Psoas muscle (tissue), 8 donors: Measurements from ENCODE around the gene RHBDL3. TPM values are rescaled to one million over a fixed set of nuclear protein-coding genes. Genes with fewer than 3 reads are reported as not detected.

Source experiments
- ATAC-seq, 4 donors: fragments of 200-7000 bp; cut with Tn5 transposase; one replicate each; pipeline ENCODE4 v1.9.1; 2020; ENCODE audit warnings: moderate library complexity in 3 of 4, mild to moderate bottlenecking in 2 of 4
- DNase-seq, 2 donors: peaks; one replicate each; pipeline ENCODE4 v3.0.0-alpha.2; 2020
- H3K27ac ChIP-seq: fragments of 200-600 bp; one replicate; pipeline ENCODE4 v1.8.0; 2022
- H3K27me3 ChIP-seq, 3 donors: fragments of 200-600 bp in 1 of 3; one replicate each; pipeline versions ENCODE4 v1.6.1 to v1.8.0; 2013 to 2022; ENCODE audit warnings: low read length in 2 of 3, mild to moderate bottlenecking in 2 of 3, moderate library complexity in 1 of 3; ENCODE audit not compliant: insufficient read depth in 3 of 3
- H3K36me3 ChIP-seq, 2 donors: fragments of 200-600 bp in 1 of 2; one replicate each; pipeline versions ENCODE4 v1.6.1 to v1.8.0; 2013 to 2022; ENCODE audit warnings: low read depth in 1 of 2, mild to moderate bottlenecking in 1 of 2, moderate library complexity in 1 of 2; ENCODE audit not compliant: insufficient read depth in 1 of 2
- H3K4me1 ChIP-seq: fragments of 200-600 bp; one replicate; pipeline ENCODE4 v1.8.0; 2022
- H3K4me3 ChIP-seq: fragments of 200-600 bp; one replicate; pipeline ENCODE4 v1.8.0; 2022; ENCODE audit warnings: mild to moderate bottlenecking
- H3K9me3 ChIP-seq: fragments of 200-600 bp; one replicate; pipeline ENCODE4 v1.8.0; 2022
- CTCF ChIP-seq: fragments of 200-600 bp; IDR thresholded peaks from one replicate; pipeline ENCODE4 v1.8.0; 2022; ENCODE audit warnings: antibody characterized with exemption
- WGBS, 3 donors: extraction: QIAGEN DNeasy Blood & Tissue Kit; methylation state at CpG; one replicate each; pipeline versions ENCODE4 v1.1.6 to v1.1.7; 2013; 5-methylcytosine and 5-hydroxymethylcytosine counted together
- intact Hi-C, 2 donors: fragments of 100-400 bp; cut with DNase I; formaldehyde crosslinking; loops; one replicate each; pipeline versions ENCODE4 v1.11.0 to v1.14.2; 2022
- polyA plus RNA-seq, 3 donors: library from polyadenylated mRNA; stranded (reverse); fragments of 200-250 nt; gene quantifications; one replicate each; pipeline ENCODE4 v1.2.3, GENCODE V29; 2013
- total RNA-seq, 4 donors: library from RNA; stranded (reverse); fragmentation: NEBNext Ultra II Directional in 2 of 4; extraction: Animal tissue kit (Norgen Biotek cat#: 25700) in 2 of 4; gene quantifications; one replicate each; pipeline versions ENCODE4 v1.2.1 to v1.2.4, GENCODE V29; 2021 to 2023
- donor health status: healthy with polysubstance abuse.
- donor health status: DM: no; HTN: no; CAD: no; lungs with moderate emphysema.
- donor health status: Bipolar disorder and iron deficiency.
- donor health status: healthy.
- donor health status: DM: yes; HTN: yes; CAD: no.
- donor health status: DM: no; HTN: no; CAD: no.
- donor health status: DM: no; HTN: no; CAD: no.
- donor health status: DM: yes; HTN: yes; CAD: no.

Gene RHBDL3
- total and polyA plus RNA-seq, 7 donors, result 0.04 to 0.19 (median 0.12) TPM; not detected in 1

DNA sequence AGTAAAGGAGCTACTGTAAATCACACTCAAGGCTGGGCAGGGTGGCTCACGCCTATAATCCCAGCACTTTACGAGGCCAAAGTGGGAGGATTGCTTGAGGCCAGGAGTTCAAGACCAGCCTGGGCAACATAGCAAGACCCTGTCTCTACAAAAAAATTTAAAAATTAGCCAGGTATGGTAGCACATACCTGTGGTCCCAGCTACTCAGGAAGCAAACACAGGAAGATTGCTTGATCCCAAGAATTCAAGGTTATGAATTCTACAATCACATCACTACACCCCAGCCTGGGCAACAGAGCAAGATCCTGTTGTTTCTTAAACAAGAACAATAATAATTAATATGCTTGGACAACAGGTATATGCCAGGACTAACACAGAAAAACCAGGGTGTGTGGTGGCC lies 13.2 kb downstream of the RHBDL3 start:
- 95 to 100% (median 96%) methylated on average over 2 of the region's 2 CpGs for WGBS, 3 donors

GRCh38 chr17:32279891-32280716 lies 14.5 kb downstream of the RHBDL3 start:
- no peak overlapping the region for H3K27ac ChIP-seq
- H3K27me3 ChIP-seq, result no peaks in the 10 kb centered on the region
- ATAC-seq (no peak), DNase-seq (no peak)
- TF ChIP-seq CTCF, result no peak
- H3K4me1 ChIP-seq, result no peaks in the 10 kb centered on the region
- intact Hi-C loops, result loop anchor here in 1 of 2 donors (5.0 kb wide), 1 partner anchor 32 kb away; no protein-coding TSS in a partner anchor
- WGBS, 3 donors, result 71 to 75% (median 72%) methylated on average over 21 of the region's 21 CpGs
- no peaks in the 10 kb centered on the region for H3K9me3 ChIP-seq
- no peak overlapping the region for H3K4me3 ChIP-seq
- H3K36me3 ChIP-seq, result no peaks in the 10 kb centered on the region

More for the DNA sequence above, 13.2 kb downstream of the RHBDL3 start:
- Histone ChIP-seq H3K36me3 (no peaks in the 10 kb centered on the region), H3K27me3 (peaks cover 0 to 3% (median 3%) of the 10 kb centered on the region in 3 donors), H3K9me3 (no peaks in the 10 kb centered on the region), H3K4me3 (no peak overlapping the region), H3K4me1 (no peaks in the 10 kb centered on the region), H3K27ac (no peak overlapping the region)
- intact Hi-C loops, result loop anchor here in 1 of 2 donors (5.0 kb wide), 1 partner anchor 33 kb away; no protein-coding TSS in a partner anchor
- ATAC-seq (no peak), DNase-seq (no peak)
- no peak for TF ChIP-seq CTCF

DNA sequence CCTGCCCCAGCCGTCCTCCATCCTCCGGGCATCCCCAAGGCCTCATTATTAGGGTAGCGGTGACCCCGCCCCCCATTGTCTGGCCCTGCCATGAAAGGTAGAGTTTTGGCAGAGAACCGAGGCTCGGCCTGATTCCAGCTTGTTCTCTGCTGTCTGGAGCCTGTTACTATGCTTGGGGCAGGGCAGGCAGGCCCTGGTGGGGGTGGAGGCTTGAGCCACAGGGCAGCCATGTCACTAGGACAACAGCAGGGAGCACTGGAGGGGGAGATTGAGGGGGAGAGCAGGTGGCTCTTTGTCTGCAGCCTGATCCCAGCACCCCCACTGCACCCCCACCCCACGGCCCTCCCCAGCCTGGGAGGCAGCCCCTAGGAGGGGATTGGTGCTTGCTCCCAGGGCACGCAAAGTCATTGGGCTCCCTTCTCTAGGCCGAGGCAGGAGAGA lies 15.4 kb downstream of the RHBDL3 start:
- H3K9me3 ChIP-seq, result no peaks in the 10 kb centered on the region
- no peak for TF ChIP-seq CTCF
- no peaks in the 10 kb centered on the region for H3K4me1 ChIP-seq
- peaks cover 0 to 3% (median 0%) of the 10 kb centered on the region in 3 donors for H3K27me3 ChIP-seq
- no peaks in the 10 kb centered on the region for H3K36me3 ChIP-seq
- intact Hi-C loops, result no loop called here
- 44 to 48% (median 47%) methylated on average over 8 to 9 of the region's 9 CpGs for WGBS, 3 donors
- no peak overlapping the region for H3K27ac ChIP-seq
- H3K4me3 ChIP-seq, result no peak overlapping the region
- DNase-seq (peak; percentile 52 to 66), ATAC-seq (peak in 2 of 4 donors; percentile 20 to 37)

DNA sequence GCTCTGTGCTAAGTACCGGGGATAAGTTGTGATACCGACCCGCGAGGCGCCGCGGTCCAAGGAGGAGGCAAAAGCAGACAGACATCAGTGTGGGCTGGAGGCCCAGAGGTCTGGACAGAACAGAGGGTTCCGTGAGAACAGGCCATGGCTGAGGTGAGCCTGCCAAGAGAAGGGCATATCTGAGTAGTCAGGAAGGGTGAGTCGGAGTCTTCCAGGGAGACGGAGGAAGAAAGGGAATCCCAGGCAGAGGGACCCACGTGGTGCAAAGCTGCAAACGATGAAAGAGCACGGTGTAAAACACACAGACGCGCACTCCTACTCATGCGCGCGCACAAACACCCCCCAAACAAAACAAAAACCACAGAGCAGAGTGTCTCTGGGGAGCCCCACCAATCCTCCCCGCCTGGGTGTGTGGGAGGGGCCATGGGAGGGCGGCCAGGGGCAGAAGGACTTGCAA lies 18.1 kb downstream of the RHBDL3 start:
- H3K4me1 ChIP-seq, result no peaks in the 10 kb centered on the region
- intact Hi-C loops, result no loop called here
- peaks cover 0 to 3% (median 0%) of the 10 kb centered on the region in 3 donors for H3K27me3 ChIP-seq
- H3K4me3 ChIP-seq, result no peak overlapping the region
- no peaks in the 10 kb centered on the region for H3K36me3 ChIP-seq
- 67 to 75% (median 68%) methylated on average over 19 to 20 of the region's 20 CpGs for WGBS, 3 donors
- H3K27ac ChIP-seq, result no peak overlapping the region
- no peak for DNase-seq
- H3K9me3 ChIP-seq, result no peaks in the 10 kb centered on the region
- no peak for TF ChIP-seq CTCF
- ATAC-seq, result no peak
